ENCODE measurements around the gene MYLK2.

The MYLK2 gene

GRCh38 chr20:31829731-31830130 is 10.6 kb downstream of the MYLK2 start:
- Histone ChIP-seq H3K27ac (no peak overlapping the region), H3K4me3 (no peak overlapping the region)
- TF ChIP-seq, protein P1, sequence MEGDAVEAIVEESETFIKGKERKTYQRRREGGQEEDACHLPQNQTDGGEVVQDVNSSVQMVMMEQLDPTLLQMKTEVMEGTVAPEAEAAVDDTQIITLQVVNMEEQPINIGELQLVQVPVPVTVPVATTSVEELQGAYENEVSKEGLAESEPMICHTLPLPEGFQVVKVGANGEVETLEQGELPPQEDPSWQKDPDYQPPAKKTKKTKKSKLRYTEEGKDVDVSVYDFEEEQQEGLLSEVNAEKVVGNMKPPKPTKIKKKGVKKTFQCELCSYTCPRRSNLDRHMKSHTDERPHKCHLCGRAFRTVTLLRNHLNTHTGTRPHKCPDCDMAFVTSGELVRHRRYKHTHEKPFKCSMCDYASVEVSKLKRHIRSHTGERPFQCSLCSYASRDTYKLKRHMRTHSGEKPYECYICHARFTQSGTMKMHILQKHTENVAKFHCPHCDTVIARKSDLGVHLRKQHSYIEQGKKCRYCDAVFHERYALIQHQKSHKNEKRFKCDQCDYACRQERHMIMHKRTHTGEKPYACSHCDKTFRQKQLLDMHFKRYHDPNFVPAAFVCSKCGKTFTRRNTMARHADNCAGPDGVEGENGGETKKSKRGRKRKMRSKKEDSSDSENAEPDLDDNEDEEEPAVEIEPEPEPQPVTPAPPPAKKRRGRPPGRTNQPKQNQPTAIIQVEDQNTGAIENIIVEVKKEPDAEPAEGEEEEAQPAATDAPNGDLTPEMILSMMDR (IDR thresholded peaks at IDR 0.05): no peak
- no peak for DNase-seq (ENCODE audit: low spot score)

GRCh38 chr20:31830406-31830981 is 11.3 kb downstream of the MYLK2 start:
- DNase-seq (ENCODE audit: low spot score): no peak
- Histone ChIP-seq H3K27ac (no peak overlapping the region), H3K4me3 (no peak overlapping the region)
- TF ChIP-seq, protein P1 (IDR thresholded peaks at IDR 0.05): no peak

GRCh38 chr20:31831211-31831610 is 12.1 kb downstream of the MYLK2 start:
- Histone ChIP-seq H3K27ac (no peak overlapping the region), H3K4me3 (no peak overlapping the region)
- no peak for DNase-seq (ENCODE audit: low spot score)
- TF ChIP-seq, protein P1 (IDR thresholded peaks at IDR 0.05): no peak

DNA sequence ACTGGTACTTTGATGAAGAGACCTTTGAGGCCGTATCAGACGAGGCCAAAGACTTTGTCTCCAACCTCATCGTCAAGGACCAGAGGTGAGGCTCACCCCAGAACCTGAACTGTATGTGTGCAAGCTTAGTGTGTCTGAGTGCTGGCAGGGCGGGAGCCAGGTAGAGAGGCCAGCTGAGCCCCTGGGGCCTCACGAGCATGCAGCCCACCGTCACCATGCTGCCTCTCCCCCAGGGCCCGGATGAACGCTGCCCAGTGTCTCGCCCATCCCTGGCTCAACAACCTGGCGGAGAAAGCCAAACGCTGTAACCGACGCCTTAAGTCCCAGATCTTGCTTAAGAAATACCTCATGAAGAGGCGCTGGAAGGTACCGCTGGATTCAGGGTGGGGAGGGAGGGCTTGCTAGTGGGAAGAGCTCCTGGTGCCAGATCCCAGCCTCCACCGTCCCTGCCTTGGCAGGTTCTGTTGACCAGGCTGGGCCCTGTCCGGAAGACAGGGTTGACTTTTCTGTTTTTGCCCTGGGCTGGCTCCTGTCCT is 12.7 kb downstream of the MYLK2 start:
- no peak overlapping the region for H3K27ac ChIP-seq
- TF ChIP-seq, protein P1 (IDR thresholded peaks at IDR 0.05): no peak
- no peak for DNase-seq (ENCODE audit: low spot score)
- no peak overlapping the region for H3K4me3 ChIP-seq

- DNase-seq (ENCODE audit: low spot score): no peak
- peak overlapping the region in 1 of 2 donors; percentile 60 for H3K27ac ChIP-seq
- TF ChIP-seq, protein P1 (IDR thresholded peaks at IDR 0.05): peak; percentile 88
These were observed 14.2 kb downstream of the MYLK2 start for GRCh38 chr20:31833130-31833930.

GRCh38 chr20:31833931-31834521 is 14.9 kb downstream of the MYLK2 start:
- TF ChIP-seq, protein P1 (IDR thresholded peaks at IDR 0.05): no peak
- no peak for DNase-seq (ENCODE audit: low spot score)
- Histone ChIP-seq H3K27ac (peak overlapping the region in 1 of 2 donors; percentile 60), H3K4me3 (no peak overlapping the region)

More at GRCh38 chr20:31833130-31833930, 14.2 kb downstream of the MYLK2 start:
- no peak overlapping the region for H3K4me3 ChIP-seq

Data from coronary artery (tissue), 2 donors.